ENCODE results near the gene MS4A6A. TPM values are rescaled to one million over a fixed set of nuclear protein-coding genes. Genes with fewer than 3 reads are reported as not detected.

Gene MS4A6A
- total RNA-seq, 1 experiment from 2014 or later: 0.52 TPM

DNA sequence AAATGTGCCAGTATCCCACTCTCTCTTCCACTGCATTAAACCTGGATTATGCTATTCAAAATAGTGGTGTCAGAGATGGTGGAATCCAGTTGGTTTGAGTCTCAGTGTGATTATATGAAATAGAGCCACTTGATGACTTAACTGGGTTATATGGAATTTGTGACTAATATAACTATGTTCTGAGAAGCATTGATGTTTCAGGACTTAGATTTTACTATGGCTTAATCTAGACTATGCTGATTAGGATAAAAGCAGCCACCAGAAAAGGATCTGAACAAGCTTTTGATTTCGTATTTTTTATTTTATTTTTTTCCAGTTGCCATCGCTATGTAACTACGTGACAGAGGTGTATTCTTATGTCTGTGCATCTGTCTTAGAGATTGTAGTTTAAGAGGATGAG, 39.1 kb downstream of the MS4A6A start:
- Histone ChIP-seq H3K9me2 (ENCODE audit: insufficient read depth) (no peaks in the 10 kb centered on the region), H3K9me3 (ENCODE audit: control insufficient read depth in 1 of 2, insufficient read depth in 1 of 2, low read depth in 1 of 2, low read length in 2 of 2) (no peaks in the 10 kb centered on the region), H3K79me2 (ENCODE audit: insufficient read depth, low read length) (no peaks in the 10 kb centered on the region), H3K9ac (ENCODE audit: low read length) (no peak overlapping the region), H3K4me1 (ENCODE audit: control insufficient read depth in 1 of 2, insufficient read depth in 2 of 2, low read length in 2 of 2) (no peaks in the 10 kb centered on the region), H2AFZ (ENCODE audit: low read depth, low read length, poor library complexity, severe bottlenecking) (no peak overlapping the region), H4K20me1 (ENCODE audit: insufficient read depth) (no peaks in the 10 kb centered on the region), H3K27ac (ENCODE audit: low read depth, low read length) (no peak overlapping the region), H3K4me2 (ENCODE audit: low read length) (no peak overlapping the region), H3K4me3 (replicated peaks in 1 of 2; ENCODE audit: low read depth in 1 of 2, low read length in 2 of 2) (no peak overlapping the region), H3K27me3 (ENCODE audit: insufficient read depth, low read length) (no peaks in the 10 kb centered on the region), H3K36me3 (ENCODE audit: control insufficient read depth in 1 of 2, insufficient read depth in 2 of 2, low read length in 2 of 2) (no peaks in the 10 kb centered on the region)
- intact Hi-C loops (cut with micrococcal nuclease): no loop called here
- RAD21 ChIA-PET (ENCODE audit: low non-redundant PET in 1 of 2, low total read pairs in 2 of 2, uncharacterized antibody in 2 of 2, unreplicated experiment in 2 of 2): no interaction called here
- CTCF ChIA-PET: no interaction called here
- no TSS peak for BruUV-seq (replicated peaks)
- POLR2A ChIA-PET: no interaction called here
- TF ChIP-seq EZH2phosphoT487 (IDR thresholded peaks at IDR 0.05; ENCODE audit: borderline replicate concordance): no peak
- TF ChIP-seq RAD21 (IDR thresholded peaks at IDR 0.05; ENCODE audit: low read depth): no peak
- TF ChIP-seq CEBPB (IDR thresholded peaks at IDR 0.05; ENCODE audit: low read depth): no peak
- no peak for TF ChIP-seq EZH2 (IDR thresholded peaks at IDR 0.05)
- TF ChIP-seq ELF1 (IDR thresholded peaks at IDR 0.05; ENCODE audit: borderline replicate concordance, low read depth): no peak
- no peak for TF ChIP-seq EGR1 (IDR thresholded peaks at IDR 0.05; ENCODE audit: low read depth)
- no peak for TF ChIP-seq FOSL1 (IDR thresholded peaks at IDR 0.05; ENCODE audit: low read depth)
- no peak for TF ChIP-seq CBX3 (IDR thresholded peaks at IDR 0.05; ENCODE audit: low read depth)
- TF ChIP-seq, protein P1, sequence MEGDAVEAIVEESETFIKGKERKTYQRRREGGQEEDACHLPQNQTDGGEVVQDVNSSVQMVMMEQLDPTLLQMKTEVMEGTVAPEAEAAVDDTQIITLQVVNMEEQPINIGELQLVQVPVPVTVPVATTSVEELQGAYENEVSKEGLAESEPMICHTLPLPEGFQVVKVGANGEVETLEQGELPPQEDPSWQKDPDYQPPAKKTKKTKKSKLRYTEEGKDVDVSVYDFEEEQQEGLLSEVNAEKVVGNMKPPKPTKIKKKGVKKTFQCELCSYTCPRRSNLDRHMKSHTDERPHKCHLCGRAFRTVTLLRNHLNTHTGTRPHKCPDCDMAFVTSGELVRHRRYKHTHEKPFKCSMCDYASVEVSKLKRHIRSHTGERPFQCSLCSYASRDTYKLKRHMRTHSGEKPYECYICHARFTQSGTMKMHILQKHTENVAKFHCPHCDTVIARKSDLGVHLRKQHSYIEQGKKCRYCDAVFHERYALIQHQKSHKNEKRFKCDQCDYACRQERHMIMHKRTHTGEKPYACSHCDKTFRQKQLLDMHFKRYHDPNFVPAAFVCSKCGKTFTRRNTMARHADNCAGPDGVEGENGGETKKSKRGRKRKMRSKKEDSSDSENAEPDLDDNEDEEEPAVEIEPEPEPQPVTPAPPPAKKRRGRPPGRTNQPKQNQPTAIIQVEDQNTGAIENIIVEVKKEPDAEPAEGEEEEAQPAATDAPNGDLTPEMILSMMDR (IDR thresholded peaks at IDR 0.05 in 2 of 3, conservative IDR thresholded peaks at IDR 0.05 in 1 of 3; ENCODE audit: borderline replicate concordance in 1 of 3, insufficient read depth in 1 of 3, low read depth in 2 of 3, low read length in 2 of 3): no peak
- TF ChIP-seq SIN3A (IDR thresholded peaks at IDR 0.05; ENCODE audit: low read depth): no peak
- no peak for TF ChIP-seq POLR2A (IDR thresholded peaks at IDR 0.05; ENCODE audit: borderline replicate concordance, extremely low read depth, insufficient read depth, insufficient read length)
- no peak for TF ChIP-seq SRF (IDR thresholded peaks at IDR 0.05; ENCODE audit: low read depth)
- TF ChIP-seq, protein P2, sequence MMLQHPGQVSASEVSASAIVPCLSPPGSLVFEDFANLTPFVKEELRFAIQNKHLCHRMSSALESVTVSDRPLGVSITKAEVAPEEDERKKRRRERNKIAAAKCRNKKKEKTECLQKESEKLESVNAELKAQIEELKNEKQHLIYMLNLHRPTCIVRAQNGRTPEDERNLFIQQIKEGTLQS (IDR thresholded peaks at IDR 0.05): no peak
- ATAC-seq (no peak), DNase-seq (ENCODE audit: low read depth, low spot score) (no peak)

All from HCT116 (cell line).